HepG2 (cell line): ENCODE measurements around the gene CA10. TPM values are rescaled to one million over a fixed set of nuclear protein-coding genes. Genes with fewer than 3 reads are reported as not detected.

Source experiments
- ATAC-seq: fragments of 200-7000 bp; cut with Tn5 transposase; 3 replicates; pipeline ENCODE4 v1.9.1; 2020; ENCODE audit warnings: mild to moderate bottlenecking, moderate library complexity
- BruUV-seq: library from RNA; stranded (reverse); fragments of 400-500 nt; replicated peaks from 2 replicates; lab custom pipeline; 2021; lab: Mats Ljungman, UMichigan
- CTCF ChIA-PET: fragments of 300-600 bp; formaldehyde crosslinking; extraction: SDS; loops from one replicate; lab custom pipeline; 2021; ENCODE audit warnings: low total read pairs, inconsistent platforms, low intra/inter-chr PET ratio; lab: Yijun Ruan, JAX
- POLR2A ChIA-PET: fragments of 350-600 bp; sonication (Branson Sonifier 250); formaldehyde crosslinking; loops from one replicate; lab custom pipeline; 2020; ENCODE audit warnings: antibody characterized with exemption, inconsistent platforms; lab: Yijun Ruan, JAX
- DNase-seq: peaks from one replicate; pipeline ENCODE4 v3.0.0-alpha.2; 2015; ENCODE audit warnings: low spot score
- FAIRE-seq: peaks from 3 replicates; lab custom pipeline; 2011; peaks lifted over from hg19 to GRCh38; lab: Jason Lieb, UNC
- H2AFZ ChIP-seq: one replicate; pipeline ENCODE4 v1.6.1; 2011; ENCODE audit warnings: low read length, inconsistent platforms
- H3K27ac ChIP-seq: fragments of 300-600 bp; 3 replicates; pipeline ENCODE4 v1.8.0; 2011; ENCODE audit warnings: mixed run types, mild to moderate bottlenecking, mixed read lengths, low read length, inconsistent platforms; ENCODE audit not compliant: insufficient read depth; ENCODE audit errors: extremely low read length
- H3K27me3 ChIP-seq, 2 experiments: fragments of 200-600 bp in 1 of 2; 2 replicates in 1 of 2; 3 replicates in 1 of 2; pipeline versions ENCODE4 v1.6.0 to v1.8.0; 2011; ENCODE audit warnings: low read length in 2 of 2, mild to moderate bottlenecking in 2 of 2, moderate library complexity in 2 of 2, inconsistent platforms in 1 of 2; ENCODE audit not compliant: insufficient read depth in 2 of 2, control insufficient read depth in 1 of 2
- H3K36me3 ChIP-seq, 2 experiments: fragments of 200-600 bp in 1 of 2; replicated peaks in 1 of 2; 2 replicates in 1 of 2; 3 replicates in 1 of 2; pipeline versions ENCODE4 v1.5.1 to v1.8.0; 2011; ENCODE audit warnings: low read length in 2 of 2, inconsistent platforms in 1 of 2; ENCODE audit not compliant: insufficient read depth in 2 of 2, control insufficient read depth in 1 of 2
- H3K4me1 ChIP-seq: 2 replicates; pipeline ENCODE4 v1.5.1; 2012; ENCODE audit warnings: low read length, inconsistent platforms; ENCODE audit not compliant: insufficient read depth
- H3K4me2 ChIP-seq: 2 replicates; pipeline ENCODE4 v1.6.0; 2011; ENCODE audit warnings: low read depth, low read length, inconsistent platforms
- H3K4me3 ChIP-seq, 3 experiments: fragments of 200-600 bp in 1 of 3; sonication (generic), shearing (Covaris generic) in 1 of 3; replicated peaks in 1 of 3; 2 replicates each; pipeline ENCODE4 v1.5.1; 2011 to 2016; ENCODE audit warnings: low read length in 3 of 3, inconsistent platforms in 2 of 3, low read depth in 2 of 3, mild to moderate bottlenecking in 2 of 3, control low read depth in 1 of 3, mixed read lengths in 1 of 3; ENCODE audit not compliant: insufficient read depth in 1 of 3
- H3K79me2 ChIP-seq: one replicate; pipeline ENCODE4 v1.6.1; 2011; ENCODE audit warnings: low read length, inconsistent platforms; ENCODE audit not compliant: insufficient read depth
- H3K9ac ChIP-seq: 2 replicates; pipeline ENCODE4 v1.6.0; 2011; ENCODE audit warnings: mild to moderate bottlenecking, low read depth, low read length, inconsistent platforms; ENCODE audit not compliant: insufficient read depth
- H3K9me3 ChIP-seq: 2 replicates; pipeline ENCODE4 v1.5.1; 2012; ENCODE audit warnings: mild to moderate bottlenecking, low read length
- H4K20me1 ChIP-seq: 2 replicates; pipeline ENCODE4 v1.6.0; 2011; ENCODE audit warnings: inconsistent platforms, mild to moderate bottlenecking, low read length, moderate library complexity; ENCODE audit not compliant: insufficient read depth
- CAMTA2 ChIP-seq: sonication (generic); formaldehyde crosslinking; IDR thresholded peaks from 2 replicates; pipeline ENCODE4 v1.4.0; 2020; ENCODE audit warnings: mild to moderate bottlenecking, missing genetic modification reagents, borderline replicate concordance
- FOXP1 ChIP-seq, 2 experiments: fragments of 450-650 bp in 1 of 2; IDR thresholded peaks; 2 replicates each; pipeline ENCODE4 v1.6.1; 2017 to 2018; ENCODE audit warnings: antibody characterized with exemption in 1 of 2
- HNF4A ChIP-seq: sonication (generic); formaldehyde crosslinking; IDR thresholded peaks from 2 replicates; pipeline ENCODE4 v1.4.0; 2020; ENCODE audit warnings: missing genetic modification reagents
- LRRFIP1 ChIP-seq: sonication (generic); formaldehyde crosslinking; conservative IDR thresholded peaks from 2 replicates; pipeline ENCODE4 v1.4.0; 2020; ENCODE audit warnings: missing genetic modification reagents
- PLRG1 ChIP-seq: fragments of 450-650 bp; conservative IDR thresholded peaks from 2 replicates; pipeline ENCODE4 v1.6.1; 2016
- RXRA ChIP-seq: sonication (generic); formaldehyde crosslinking; IDR thresholded peaks from 2 replicates; pipeline ENCODE4 v1.5.1; 2020; ENCODE audit warnings: missing genetic modification reagents
- SMC3 ChIP-seq: IDR thresholded peaks from 2 replicates; pipeline ENCODE4 v1.6.1; 2011; ENCODE audit warnings: low read length, improper control_type of control experiment
- SP4 ChIP-seq: sonication (generic); formaldehyde crosslinking; IDR thresholded peaks from 2 replicates; pipeline ENCODE4 v1.8.1; 2023; ENCODE audit warnings: mild to moderate bottlenecking, missing genetic modification reagents
- ZBTB10 ChIP-seq: sonication (generic); formaldehyde crosslinking; IDR thresholded peaks from 2 replicates; pipeline ENCODE4 v1.4.0; 2020; ENCODE audit warnings: missing genetic modification reagents, borderline replicate concordance
- ZBTB39 ChIP-seq: sonication (generic); formaldehyde crosslinking; IDR thresholded peaks from 2 replicates; pipeline ENCODE4 v1.5.0; 2020; ENCODE audit warnings: missing genetic modification reagents
- ZEB1 ChIP-seq: IDR thresholded peaks from 2 replicates; pipeline ENCODE4 v1.6.1; 2012; ENCODE audit warnings: mild to moderate bottlenecking, low read depth, inconsistent platforms; ENCODE audit not compliant: insufficient replicate concordance
- ZMYM3 ChIP-seq: sonication (generic); formaldehyde crosslinking; IDR thresholded peaks from 2 replicates; pipeline ENCODE4 v1.5.1; 2020; ENCODE audit warnings: mild to moderate bottlenecking, missing genetic modification reagents
- ZNF513 ChIP-seq: sonication (generic); formaldehyde crosslinking; conservative IDR thresholded peaks from 2 replicates; pipeline ENCODE4 v1.5.0; 2020; ENCODE audit warnings: missing genetic modification reagents
- ZNF567 ChIP-seq: sonication (generic); formaldehyde crosslinking; IDR thresholded peaks from 2 replicates; pipeline ENCODE4 v1.8.1; 2023; ENCODE audit warnings: mild to moderate bottlenecking, missing genetic modification reagents, borderline replicate concordance
- in situ Hi-C: cut with HindIII; loops from 2 replicates; pipeline ENCODE4 v1.10.0; 2017; ENCODE audit warnings: low pct_unique_long_range_greater_than_20kb; ENCODE audit not compliant: extremely low pct_ligation_motif_present
- intact Hi-C: fragments of 100-400 bp; cut with micrococcal nuclease; formaldehyde crosslinking; loops from one replicate; pipeline ENCODE4 v1.10.0; 2022; ENCODE audit not compliant: unreplicated experiment
- polyA plus RNA-seq, 8 experiments: library from polyadenylated mRNA; depleted of rRNA in 3 of 8; stranded (reverse) in 7 of 8; unstranded in 1 of 8; fragments of >200 nt; fragmentation: Illumina TruSeq in 4 of 8; extraction: Trizol in 4 of 8; gene quantifications; 2 replicates each; pipeline versions ENCODE4 v1.2.1 to v1.2.3, GENCODE V29; 2011 to 2016; ENCODE audit warnings: low read depth in 4 of 8, missing spikeins in 1 of 8, mixed read lengths in 1 of 8; ENCODE audit not compliant: insufficient read depth in 1 of 8
- total RNA-seq, 5 experiments: library from RNA; depleted of rRNA; stranded (reverse); fragments of >200 nt; fragmentation: Illumina TruSeq; extraction: Trizol; gene quantifications; 2 replicates each; pipeline ENCODE4 v1.2.3, GENCODE V29; 2016; ENCODE audit warnings: low read depth in 1 of 5

CA10 gene
- total and polyA plus RNA-seq, 2 of the 13 experiments (the other 11 are each of a cell fraction or from before 2014, with no cell fraction given): not detected

DNA sequence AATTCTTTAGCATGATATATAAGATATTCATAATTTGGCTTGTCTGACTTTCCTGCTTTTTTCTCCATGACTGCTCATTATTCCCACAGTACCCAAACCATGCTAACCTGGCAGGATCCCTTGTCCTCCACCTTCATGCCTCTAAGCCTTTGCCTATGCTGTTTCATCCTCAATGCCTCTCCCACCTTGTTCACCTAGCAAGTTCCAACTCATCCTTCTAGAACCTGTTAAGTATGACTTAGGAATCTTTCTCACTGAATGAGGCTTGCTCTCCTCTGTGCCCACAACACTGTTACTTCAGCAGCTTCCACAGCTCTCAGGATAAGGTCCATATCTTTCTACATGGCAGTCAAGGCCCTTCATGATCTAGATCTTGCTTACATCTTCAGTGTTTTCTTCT lies 34.0 kb downstream of the CA10 start:
- Histone ChIP-seq H2AFZ (no peak overlapping the region), H4K20me1 (no peaks in the 10 kb centered on the region), H3K27me3 (no peaks in the 10 kb centered on the region), H3K4me3 (no peak overlapping the region), H3K79me2 (no peaks in the 10 kb centered on the region), H3K27ac (no peak overlapping the region), H3K9ac (no peak overlapping the region), H3K9me3 (peaks cover 21% of the 10 kb centered on the region; the same call in 1 of the 2 replicates), H3K4me1 (no peaks in the 10 kb centered on the region), H3K36me3 (no peaks in the 10 kb centered on the region), H3K4me2 (no peak overlapping the region)
- POLR2A ChIA-PET: no interaction called here
- in situ Hi-C loops (loop anchor here (25.0 kb wide), 1 partner anchor 262 kb away; no protein-coding TSS in a partner anchor), intact Hi-C loops (no loop called here)
- DNase-seq (no peak), FAIRE-seq (no peak), ATAC-seq (no peak)
- BruUV-seq: no TSS peak
- CTCF ChIA-PET: no interaction called here
- no peak for TF ChIP-seq ZNF513
- TF ChIP-seq RXRA (CRISPR knock-in tag): no peak
- no peak for TF ChIP-seq ZMYM3 (CRISPR knock-in tag)
- TF ChIP-seq CAMTA2 (CRISPR knock-in tag): no peak
- TF ChIP-seq SMC3: no peak
- no peak for TF ChIP-seq ZEB1
- no peak for TF ChIP-seq ZBTB10 (CRISPR knock-in tag)
- no peak for TF ChIP-seq ZNF567
- TF ChIP-seq SP4 (CRISPR knock-in tag): no peak
- no peak for TF ChIP-seq FOXP1 (IDR thresholded peaks at IDR 0.05)
- no peak for TF ChIP-seq FOXP1 (CRISPR knock-in tag; IDR thresholded peaks at IDR 0.05)
- TF ChIP-seq ZBTB39: no peak
- no peak for TF ChIP-seq LRRFIP1 (CRISPR knock-in tag)
- no peak for TF ChIP-seq HNF4A (CRISPR knock-in tag)
- TF ChIP-seq PLRG1: no peak
